Measurements from ENCODE around the gene ERBB4. TPM values are rescaled to one million over a fixed set of nuclear protein-coding genes. Genes with fewer than 3 reads are reported as not detected.

The ERBB4 gene
- total RNA-seq, 4 donors from 2014 or later: 0.04 to 0.57 (median 0.35) TPM; not detected in 1

GRCh38 chr2:211449819-211450218 is 1088.8 kb downstream of the ERBB4 start:
- Histone ChIP-seq H3K9me3 (no peaks in the 10 kb centered on the region), H3K4me1 (no peaks in the 10 kb centered on the region), H3K27ac (no peak overlapping the region), H3K4me3 (no peak overlapping the region), H3K36me3 (no peaks in the 10 kb centered on the region), H3K27me3 (no peaks in the 10 kb centered on the region)
- TF ChIP-seq POLR2A (IDR thresholded peaks at IDR 0.05): no peak
- intact Hi-C loops (cut with DNase I): no loop called here
- WGBS, 2 donors: 82 to 83% methylated on average over 1 of the region's 1 CpG
- DNase-seq: no peak

- no peaks in the 10 kb centered on the region for H3K9me3 ChIP-seq
- DNase-seq: no peak
- no peaks in the 10 kb centered on the region for H3K4me1 ChIP-seq
- no peak overlapping the region for H3K4me3 ChIP-seq
- WGBS, 2 donors: 42 to 45% methylated on average over 1 of the region's 1 CpG
- H3K36me3 ChIP-seq: no peaks in the 10 kb centered on the region
- no peaks in the 10 kb centered on the region for H3K27me3 ChIP-seq
- no peak overlapping the region for H3K27ac ChIP-seq
- intact Hi-C loops (cut with DNase I): no loop called here
- no peak for TF ChIP-seq POLR2A (IDR thresholded peaks at IDR 0.05)
- TF ChIP-seq, protein P1, sequence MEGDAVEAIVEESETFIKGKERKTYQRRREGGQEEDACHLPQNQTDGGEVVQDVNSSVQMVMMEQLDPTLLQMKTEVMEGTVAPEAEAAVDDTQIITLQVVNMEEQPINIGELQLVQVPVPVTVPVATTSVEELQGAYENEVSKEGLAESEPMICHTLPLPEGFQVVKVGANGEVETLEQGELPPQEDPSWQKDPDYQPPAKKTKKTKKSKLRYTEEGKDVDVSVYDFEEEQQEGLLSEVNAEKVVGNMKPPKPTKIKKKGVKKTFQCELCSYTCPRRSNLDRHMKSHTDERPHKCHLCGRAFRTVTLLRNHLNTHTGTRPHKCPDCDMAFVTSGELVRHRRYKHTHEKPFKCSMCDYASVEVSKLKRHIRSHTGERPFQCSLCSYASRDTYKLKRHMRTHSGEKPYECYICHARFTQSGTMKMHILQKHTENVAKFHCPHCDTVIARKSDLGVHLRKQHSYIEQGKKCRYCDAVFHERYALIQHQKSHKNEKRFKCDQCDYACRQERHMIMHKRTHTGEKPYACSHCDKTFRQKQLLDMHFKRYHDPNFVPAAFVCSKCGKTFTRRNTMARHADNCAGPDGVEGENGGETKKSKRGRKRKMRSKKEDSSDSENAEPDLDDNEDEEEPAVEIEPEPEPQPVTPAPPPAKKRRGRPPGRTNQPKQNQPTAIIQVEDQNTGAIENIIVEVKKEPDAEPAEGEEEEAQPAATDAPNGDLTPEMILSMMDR (IDR thresholded peaks at IDR 0.05): no peak
These were observed 1091.1 kb downstream of the ERBB4 start for GRCh38 chr2:211447548-211447947.

DNA sequence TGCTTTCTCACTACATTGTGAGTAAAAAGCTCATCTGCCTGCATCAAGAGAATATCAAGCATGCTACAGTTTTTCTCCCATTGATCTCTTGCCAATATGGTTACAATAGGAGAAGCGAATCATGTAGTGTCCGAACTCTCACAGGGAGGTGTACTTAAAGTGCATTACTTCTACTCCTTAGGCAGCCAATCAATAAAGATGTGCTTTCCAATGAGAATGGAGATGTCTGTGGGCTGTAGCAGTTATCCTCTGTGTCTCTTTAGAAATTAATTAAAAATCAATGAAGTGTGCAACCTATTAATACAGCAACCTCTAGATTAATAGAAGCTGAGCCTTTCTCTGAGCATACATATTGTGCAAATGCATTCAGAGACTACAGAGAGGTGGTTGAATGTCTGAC is 1098.5 kb downstream of the ERBB4 start:
- no peaks in the 10 kb centered on the region for H3K4me1 ChIP-seq
- H3K4me3 ChIP-seq: no peak overlapping the region
- no peak for DNase-seq
- no peak overlapping the region for H3K27ac ChIP-seq
- no peaks in the 10 kb centered on the region for H3K36me3 ChIP-seq
- no peaks in the 10 kb centered on the region for H3K27me3 ChIP-seq
- WGBS, 2 donors: 75 to 76% methylated on average over 2 of the region's 2 CpGs
- TF ChIP-seq POLR2A (IDR thresholded peaks at IDR 0.05): no peak
- TF ChIP-seq, protein P1 (IDR thresholded peaks at IDR 0.05): no peak
- intact Hi-C loops (cut with DNase I): no loop called here
- no peaks in the 10 kb centered on the region for H3K9me3 ChIP-seq

DNA sequence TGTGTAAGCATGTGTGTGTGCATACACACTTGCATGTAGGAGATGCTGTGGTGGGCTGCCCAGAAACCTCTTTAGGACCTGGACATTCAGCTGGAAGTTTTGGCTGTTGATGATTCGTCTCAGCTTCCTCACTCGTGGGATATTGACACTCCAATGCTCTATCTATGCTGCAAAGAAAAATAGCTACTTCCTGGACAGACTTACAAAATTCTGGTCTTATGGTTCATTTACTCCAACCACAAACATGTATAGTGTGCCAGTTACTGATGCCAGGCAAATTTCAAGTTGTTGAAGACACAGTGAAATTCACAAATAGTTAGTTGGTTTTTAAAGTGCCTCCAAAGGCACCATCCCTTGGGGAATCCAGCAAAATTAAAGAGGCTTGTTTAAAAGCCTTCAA is 1099.6 kb downstream of the ERBB4 start:
- intact Hi-C loops (cut with DNase I): no loop called here
- Histone ChIP-seq H3K36me3 (no peaks in the 10 kb centered on the region), H3K4me1 (no peaks in the 10 kb centered on the region), H3K9me3 (no peaks in the 10 kb centered on the region), H3K27ac (no peak overlapping the region), H3K4me3 (no peak overlapping the region), H3K27me3 (no peaks in the 10 kb centered on the region)
- WGBS, 2 donors: 23 to 36% methylated on average over 2 of the region's 2 CpGs
- TF ChIP-seq POLR2A (IDR thresholded peaks at IDR 0.05): no peak
- TF ChIP-seq, protein P1 (IDR thresholded peaks at IDR 0.05): no peak
- no peak for DNase-seq

- WGBS, 2 donors: 57 to 59% methylated on average over 5 of the region's 5 CpGs
These were observed 1101.2 kb downstream of the ERBB4 start for GRCh38 chr2:211437396-211437795.

More at GRCh38 chr2:211437396-211437795, 1101.2 kb downstream of the ERBB4 start:
- no peaks in the 10 kb centered on the region for H3K4me1 ChIP-seq
- H3K9me3 ChIP-seq: no peaks in the 10 kb centered on the region
- no peaks in the 10 kb centered on the region for H3K36me3 ChIP-seq
- DNase-seq: no peak
- TF ChIP-seq, protein P1 (IDR thresholded peaks at IDR 0.05): no peak
- no peak for TF ChIP-seq POLR2A (IDR thresholded peaks at IDR 0.05)
- intact Hi-C loops (cut with DNase I): no loop called here
- no peaks in the 10 kb centered on the region for H3K27me3 ChIP-seq
- no peak overlapping the region for H3K4me3 ChIP-seq
- no peak overlapping the region for H3K27ac ChIP-seq

Measured in esophagus squamous epithelium (tissue), 5 donors.